Measurements from ENCODE around the gene PELO. TPM values are rescaled to one million over a fixed set of nuclear protein-coding genes. Genes with fewer than 3 reads are reported as not detected.

Gene PELO
- total RNA-seq, 1 donor from 2014 or later: 11.8 TPM

GRCh38 chr5:52767217-52767743 lies 20.4 kb upstream of the PELO start:
- TF ChIP-seq CTCF (IDR thresholded peaks at IDR 0.05; ENCODE audit: unreplicated experiment): no peak
- H3K4me1 Mint-ChIP-seq (ENCODE audit: low read depth): no peaks in the 10 kb centered on the region
- H3K4me3 Mint-ChIP-seq (ENCODE audit: low read depth): no peak overlapping the region
- DNase-seq (ENCODE audit: low spot score, unreplicated experiment): no peak
- H3K36me3 Mint-ChIP-seq (ENCODE audit: insufficient read depth): no peaks in the 10 kb centered on the region
- H3K9me3 Mint-ChIP-seq (ENCODE audit: low read depth): peaks cover 3% of the 10 kb centered on the region
- H3K27ac Mint-ChIP-seq: no peak overlapping the region
- H3K27me3 Mint-ChIP-seq: no peaks in the 10 kb centered on the region

GRCh38 chr5:52767766-52768480 lies 19.8 kb upstream of the PELO start:
- Mint-ChIP-seq H3K36me3 (ENCODE audit: insufficient read depth) (no peaks in the 10 kb centered on the region), H3K27me3 (no peaks in the 10 kb centered on the region), H3K27ac (no peak overlapping the region), H3K9me3 (ENCODE audit: low read depth) (peaks cover 3% of the 10 kb centered on the region), H3K4me3 (ENCODE audit: low read depth) (no peak overlapping the region), H3K4me1 (ENCODE audit: low read depth) (no peaks in the 10 kb centered on the region)
- no peak for TF ChIP-seq CTCF (IDR thresholded peaks at IDR 0.05; ENCODE audit: unreplicated experiment)
- DNase-seq (ENCODE audit: low spot score, unreplicated experiment): no peak

- no peak overlapping the region for H3K27ac Mint-ChIP-seq
- peaks cover 3% of the 10 kb centered on the region for H3K9me3 Mint-ChIP-seq (ENCODE audit: low read depth)
- H3K36me3 Mint-ChIP-seq (ENCODE audit: insufficient read depth): no peaks in the 10 kb centered on the region
- no peak overlapping the region for H3K4me3 Mint-ChIP-seq (ENCODE audit: low read depth)
- TF ChIP-seq CTCF (IDR thresholded peaks at IDR 0.05; ENCODE audit: unreplicated experiment): no peak
- peaks cover 2% of the 10 kb centered on the region for H3K4me1 Mint-ChIP-seq (ENCODE audit: low read depth)
- no peaks in the 10 kb centered on the region for H3K27me3 Mint-ChIP-seq
- no peak for DNase-seq (ENCODE audit: low spot score, unreplicated experiment)
Measured at GRCh38 chr5:52769061-52769460, 18.7 kb upstream of the PELO start.

- no peak for TF ChIP-seq CTCF (IDR thresholded peaks at IDR 0.05; ENCODE audit: unreplicated experiment)
- Mint-ChIP-seq H3K4me3 (ENCODE audit: low read depth) (no peak overlapping the region), H3K4me1 (ENCODE audit: low read depth) (peaks cover 4% of the 10 kb centered on the region), H3K36me3 (ENCODE audit: insufficient read depth) (no peaks in the 10 kb centered on the region), H3K27ac (no peak overlapping the region), H3K27me3 (no peaks in the 10 kb centered on the region), H3K9me3 (ENCODE audit: low read depth) (peaks cover 3% of the 10 kb centered on the region)
- DNase-seq (ENCODE audit: low spot score, unreplicated experiment): no peak
Measured at GRCh38 chr5:52770287-52770939, 17.3 kb upstream of the PELO start.

DNA sequence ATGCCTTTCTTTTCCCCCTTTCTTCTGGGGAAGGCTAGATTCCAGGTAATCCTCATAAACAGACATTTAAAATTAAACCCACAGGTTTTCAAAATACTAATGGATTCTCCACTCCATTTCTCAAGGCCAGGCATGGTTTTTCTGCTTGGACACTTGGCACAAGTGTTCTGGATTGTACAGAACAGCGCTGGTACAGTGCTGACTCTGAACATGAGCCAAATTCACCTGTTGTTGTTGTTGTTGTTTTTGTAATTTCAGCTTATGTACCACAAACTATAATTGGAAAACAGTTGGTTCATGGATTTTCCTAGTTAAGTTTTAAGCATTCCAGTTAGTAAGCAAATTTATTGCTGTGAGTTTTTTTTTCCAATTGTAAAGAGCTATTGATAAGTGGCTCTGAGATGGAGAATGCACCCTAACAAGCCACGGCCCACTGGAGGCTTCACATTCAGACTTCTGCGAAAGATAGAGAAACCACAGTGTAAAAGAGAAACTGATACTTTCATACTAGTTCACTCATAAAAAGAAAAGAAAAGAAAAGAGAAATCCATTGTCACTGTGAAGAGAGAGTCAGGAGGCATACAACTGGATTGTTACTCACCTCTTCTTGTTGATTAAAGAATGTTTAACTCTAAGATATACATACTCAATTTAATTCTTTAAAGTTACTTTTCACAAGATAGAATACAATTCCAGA lies 16.2 kb upstream of the PELO start:
- no peak for TF ChIP-seq CTCF (IDR thresholded peaks at IDR 0.05; ENCODE audit: unreplicated experiment)
- Mint-ChIP-seq H3K4me3 (ENCODE audit: low read depth) (no peak overlapping the region), H3K9me3 (ENCODE audit: low read depth) (peaks cover 3% of the 10 kb centered on the region), H3K27ac (no peak overlapping the region), H3K4me1 (ENCODE audit: low read depth) (peaks cover 4% of the 10 kb centered on the region), H3K36me3 (ENCODE audit: insufficient read depth) (no peaks in the 10 kb centered on the region), H3K27me3 (peaks cover 4% of the 10 kb centered on the region)
- DNase-seq (ENCODE audit: low spot score, unreplicated experiment): no peak

Measured in progenitor cell of endocrine pancreas (in vitro differentiated cells).